HG02623 (cell line): ENCODE results near the gene MAN2C1.
"Not testable (repeated sequence)": the region's sequence is repeated elsewhere in the genome, so short reads cannot be mapped to it uniquely, and the experiment has no call there.

Experiments used
- ATAC-seq: cut with Tn5 transposase; IDR thresholded peaks from one replicate; pipeline ENCODE4 v1.9.1; 2021; ENCODE audit warnings: moderate library complexity; ENCODE audit not compliant: unreplicated experiment

Gene MAN2C1

DNA sequence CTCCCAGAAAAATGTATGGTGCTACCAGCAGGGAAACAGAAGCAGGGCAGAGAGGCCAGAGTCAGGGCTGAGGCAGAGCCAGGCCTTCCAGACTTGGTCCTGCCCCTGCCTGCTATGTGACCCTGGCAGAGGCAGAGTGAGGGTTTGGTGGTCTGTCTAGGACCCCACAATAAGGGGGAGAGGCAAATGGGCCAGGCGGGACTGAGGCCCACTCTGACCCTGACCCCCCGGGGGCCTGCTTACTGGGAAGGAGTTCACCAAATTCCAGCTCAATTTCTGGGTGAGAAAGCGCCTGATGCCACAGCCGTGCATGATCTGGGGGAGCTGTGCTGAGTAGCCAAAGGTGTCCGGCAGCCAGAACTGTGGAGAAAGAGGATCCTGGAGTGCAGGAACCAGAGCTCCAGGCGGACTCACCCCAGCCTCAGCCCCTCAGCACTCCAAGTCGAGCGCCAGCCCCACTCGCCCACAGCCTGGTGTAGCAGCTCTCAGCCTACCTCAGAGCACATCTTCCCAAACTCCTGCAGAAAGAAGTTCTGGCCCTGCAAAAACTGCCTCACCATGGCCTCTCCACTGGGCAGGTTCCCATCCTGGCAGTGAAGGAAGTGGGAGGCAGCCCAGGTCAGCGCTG is 6.9 kb downstream of the MAN2C1 start:
- ATAC-seq, result no peak

DNA sequence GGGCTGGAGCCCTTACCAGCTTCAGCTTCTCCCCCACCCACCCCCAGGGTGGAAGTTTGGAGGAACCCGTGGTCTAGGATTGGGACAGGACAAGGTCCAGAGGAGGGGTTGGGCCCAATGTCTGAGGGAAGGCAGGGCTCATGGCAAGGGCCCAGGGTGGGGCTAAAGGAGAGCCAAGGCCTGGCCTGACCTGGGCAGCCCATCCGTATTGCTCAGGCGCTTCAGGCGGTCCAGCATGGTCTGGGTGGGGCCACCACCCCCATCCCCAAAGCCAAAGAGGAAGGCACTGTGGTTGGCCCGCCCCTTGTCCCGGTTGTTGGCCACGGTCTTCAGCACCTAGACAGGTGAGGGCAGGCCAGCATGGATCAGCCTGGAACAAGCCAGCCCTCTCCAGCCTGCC is 7.6 kb downstream of the MAN2C1 start:
- ATAC-seq, result no peak

GRCh38 chr15:75360391-75360790 is 8.0 kb downstream of the MAN2C1 start:
- no peak for ATAC-seq

- ATAC-seq, result no peak
Measured at GRCh38 chr15:75359537-75360250, 8.7 kb downstream of the MAN2C1 start.

- ATAC-seq, result no peak
Measured at GRCh38 chr15:75358771-75359536, 9.5 kb downstream of the MAN2C1 start.

DNA sequence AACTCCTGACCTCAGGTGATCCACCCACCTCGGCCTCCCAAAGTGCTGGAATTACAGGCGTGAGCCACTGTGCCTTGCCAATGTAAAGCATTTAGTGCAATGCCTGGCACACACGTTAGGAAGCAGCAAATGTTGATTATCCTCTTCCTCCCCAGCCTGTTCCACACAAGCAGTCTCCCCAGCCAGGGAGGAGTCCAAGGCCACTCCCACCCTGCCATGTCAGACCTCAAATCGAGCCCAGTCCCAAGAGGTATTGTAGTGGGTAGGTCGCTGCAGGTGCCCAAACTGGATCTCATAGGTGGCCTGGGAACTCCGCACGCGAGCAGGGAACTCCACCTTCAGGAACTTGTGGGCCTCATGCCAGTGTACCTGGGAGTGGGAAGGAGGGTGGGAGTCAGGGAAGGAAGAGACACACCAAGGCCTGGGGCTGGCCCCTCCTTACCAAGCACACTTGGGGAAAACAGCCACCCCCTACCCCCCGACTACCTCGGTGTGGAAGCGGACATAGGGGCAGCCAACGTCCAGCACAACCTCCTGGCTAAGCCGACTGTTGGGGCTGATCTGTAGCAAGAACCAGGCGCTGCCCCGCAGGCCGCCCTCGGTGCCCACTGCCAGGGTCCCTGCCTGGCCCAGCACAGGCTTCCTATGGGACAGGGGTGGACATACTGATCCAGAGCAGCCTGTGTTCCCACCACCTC is 10.3 kb downstream of the MAN2C1 start:
- no peak for ATAC-seq

DNA sequence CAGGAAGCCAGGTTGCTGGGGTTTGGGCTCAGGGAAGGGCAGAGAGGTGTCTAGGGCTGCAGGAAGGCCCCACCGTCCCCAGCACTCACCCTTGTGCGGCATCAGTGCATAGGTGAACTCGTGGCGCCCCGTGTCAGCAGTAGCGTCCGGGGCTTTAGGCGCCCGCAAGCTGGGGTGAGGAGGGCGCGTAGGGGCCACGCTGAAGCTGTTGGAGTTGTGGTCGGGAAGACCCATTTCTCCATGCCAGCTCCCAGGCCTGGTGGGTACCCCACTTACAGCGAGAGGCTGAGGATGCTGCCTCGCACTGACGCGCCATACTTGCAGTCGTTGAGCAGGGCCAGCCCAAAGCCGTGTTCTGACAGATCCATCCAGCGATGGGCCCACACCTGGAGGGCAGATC is 11.9 kb downstream of the MAN2C1 start:
- ATAC-seq, result no peak

DNA sequence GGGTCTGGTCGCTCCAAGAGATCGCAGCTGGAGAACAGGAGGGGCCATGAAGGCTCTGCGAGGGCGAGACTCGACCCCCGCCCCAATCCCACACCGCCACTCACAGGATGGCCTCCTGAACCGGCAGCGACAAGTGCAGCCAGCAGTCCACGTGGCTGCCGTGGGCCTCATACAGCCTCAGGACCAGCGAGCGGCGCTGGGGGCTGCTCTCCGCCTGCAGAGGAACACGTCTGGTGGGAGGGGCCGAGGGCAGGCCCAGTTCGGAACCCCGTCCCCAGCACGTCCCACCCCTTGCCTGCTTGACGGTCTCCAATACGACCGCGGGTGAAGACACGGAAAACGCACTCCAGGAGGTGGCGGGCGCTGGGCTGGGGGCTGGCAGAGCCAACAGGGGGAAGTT is 12.4 kb downstream of the MAN2C1 start:
- no peak for ATAC-seq

DNA sequence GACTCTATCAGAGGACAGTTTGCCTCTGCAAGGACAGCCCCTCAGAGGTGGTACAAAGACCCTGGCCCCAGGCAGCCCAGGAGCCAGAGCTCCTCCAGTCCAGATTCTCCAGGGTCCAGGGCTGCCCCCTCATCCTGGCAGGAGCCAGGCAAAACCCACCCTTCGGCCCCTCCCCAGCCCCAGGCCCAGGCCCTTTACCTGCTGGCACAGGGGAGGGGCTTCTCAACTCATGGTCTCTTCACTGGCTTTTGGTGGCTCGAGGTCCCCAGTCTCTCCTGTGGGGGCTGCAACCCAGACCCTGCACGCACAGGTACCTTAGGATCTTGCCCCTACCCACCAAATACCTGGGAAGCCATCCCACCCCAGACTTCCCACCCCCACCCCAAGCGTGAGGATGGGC is 13.0 kb downstream of the MAN2C1 start:
- no peak for ATAC-seq

DNA sequence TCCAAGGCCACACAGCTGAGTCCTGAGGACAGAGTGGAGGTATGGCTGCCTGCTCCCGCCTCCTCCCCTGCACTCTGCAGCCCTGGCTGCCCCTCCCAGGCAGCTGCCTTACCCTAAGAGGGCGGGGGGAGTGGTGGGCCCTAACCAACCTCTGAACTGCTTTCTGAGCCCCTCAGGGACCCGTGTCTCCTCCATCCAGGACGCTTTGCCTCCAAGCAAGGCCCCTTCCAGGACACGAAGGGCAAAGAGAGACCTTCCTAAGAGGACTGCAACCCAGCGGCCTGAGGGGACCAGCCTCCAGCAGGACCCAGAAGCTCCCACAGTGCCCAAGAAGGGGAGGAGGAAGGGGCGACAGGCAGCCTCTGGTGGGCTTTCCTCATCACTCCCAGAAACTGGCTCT is 14.0 kb downstream of the MAN2C1 start:
- no peak for ATAC-seq

- no peak for ATAC-seq
Measured at GRCh38 chr15:75353604-75354003, 14.8 kb downstream of the MAN2C1 start.

GRCh38 chr15:75352186-75353080 is 16.0 kb downstream of the MAN2C1 start:
- no peak for ATAC-seq

- no peak for ATAC-seq
Measured at GRCh38 chr15:75350601-75351361, 17.6 kb downstream of the MAN2C1 start.

DNA sequence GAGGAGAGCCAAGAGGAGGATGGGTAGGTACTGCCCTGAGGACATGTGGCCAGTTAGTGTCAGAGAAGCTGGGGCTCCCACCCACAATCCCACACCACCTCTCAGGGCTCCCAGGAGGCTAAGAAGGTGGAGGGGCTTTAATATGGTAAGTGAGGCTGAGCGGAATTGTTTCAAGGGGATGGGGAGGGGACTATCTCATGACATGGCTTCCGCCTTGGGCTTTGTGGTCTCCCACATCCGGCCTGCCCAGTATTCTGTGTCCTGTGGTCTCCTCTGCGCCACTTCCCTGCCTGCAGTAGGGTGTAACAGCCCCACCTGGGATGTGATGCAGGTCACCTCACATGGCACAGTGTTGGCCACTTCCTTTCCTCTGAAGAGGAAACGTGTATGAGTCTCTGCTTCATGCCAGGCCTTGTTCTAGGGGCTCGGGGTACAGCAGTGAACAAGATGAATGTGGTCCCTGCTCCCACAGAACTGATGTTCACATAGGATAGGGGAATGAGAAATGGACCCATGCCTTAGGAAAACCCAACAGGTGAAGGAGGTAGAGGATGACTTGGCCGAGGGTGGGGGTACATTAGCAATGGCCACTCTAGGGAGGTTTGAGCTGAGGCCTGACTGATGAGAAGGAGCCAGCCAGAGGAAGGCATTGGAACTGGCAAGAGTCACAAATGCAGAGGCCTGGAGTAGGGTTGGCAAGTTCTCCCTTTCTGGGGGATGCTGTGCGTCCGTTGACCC is 18.4 kb downstream of the MAN2C1 start:
- ATAC-seq, result no peak

- ATAC-seq, result not testable (repeated sequence)
Measured at GRCh38 chr15:75349351-75349669, 19.1 kb downstream of the MAN2C1 start.

GRCh38 chr15:75348562-75349350 is 19.7 kb downstream of the MAN2C1 start:
- ATAC-seq, result no peak

- no peak for ATAC-seq
Measured at GRCh38 chr15:75348034-75348561, 20.3 kb downstream of the MAN2C1 start.
